ENCODE measurements around the gene PPDPF. TPM values are rescaled to one million over a fixed set of nuclear protein-coding genes. Genes with fewer than 3 reads are reported as not detected.

PPDPF gene
- polyA plus RNA-seq, 3 donors = 13.4 to 39.9 (median 26.1) TPM

- H3K9me3 Mint-ChIP-seq = peaks cover 2 to 11% (median 6%) of the 10 kb centered on the region in 7 donors
- H3K36me3 ChIP-seq (replicated peaks in 1 of 2; ENCODE audit: control insufficient read depth in 1 of 2, insufficient read depth in 2 of 2, low read length in 2 of 2) = no peaks in the 10 kb centered on the region
- H4K20me1 ChIP-seq (ENCODE audit: insufficient read depth, low read length) = peaks cover 16% of the 10 kb centered on the region
- H3K27ac Mint-ChIP-seq = no peak overlapping the region
- no peaks in the 10 kb centered on the region for H3K79me2 ChIP-seq (ENCODE audit: insufficient read depth, low read length)
- H3K4me2 ChIP-seq (replicated peaks; ENCODE audit: extremely low read depth, low read length, poor library complexity, severe bottlenecking) = no peak overlapping the region
- no peak for TF ChIP-seq CTCF (IDR thresholded peaks at IDR 0.05)
- intact Hi-C loops (cut with micrococcal nuclease) = no loop called here
- H3K9me3 ChIP-seq (replicated peaks in 1 of 2; ENCODE audit: control insufficient read depth in 1 of 2, insufficient read depth in 1 of 2, low read length in 2 of 2) = peaks cover 0 to 7% of the 10 kb centered on the region in 2 donors
- no peaks in the 10 kb centered on the region for H3K36me3 Mint-ChIP-seq
- no peak overlapping the region for H2AFZ ChIP-seq (ENCODE audit: insufficient read depth, low read depth, low read length, poor library complexity, severe bottlenecking)
- H3K27me3 ChIP-seq (ENCODE audit: control insufficient read depth in 2 of 2, insufficient read depth in 2 of 2, low read length in 2 of 2) = peaks cover 2 to 69% of the 10 kb centered on the region in 2 donors
- 92% methylated on average over 9 of the region's 9 CpGs for WGBS (ENCODE audit: insufficient coverage)
- peaks cover 10% of the 10 kb centered on the region for H3K4me1 Mint-ChIP-seq
- DNase-seq = no peak
- no peak overlapping the region for H3K9ac ChIP-seq (ENCODE audit: insufficient read depth, low read length, poor library complexity, severe bottlenecking)
- H3K27me3 Mint-ChIP-seq (ENCODE audit: low read depth in 3 of 3) = peaks cover 52 to 95% (median 69%) of the 10 kb centered on the region in 3 donors
- H3K4me1 ChIP-seq (ENCODE audit: control insufficient read depth in 1 of 2, insufficient read depth in 2 of 2, low read length in 2 of 2) = peaks cover 15 to 22% of the 10 kb centered on the region in 2 donors
- no peak overlapping the region for H3K27ac ChIP-seq (ENCODE audit: low read depth in 1 of 2, low read length in 2 of 2)
- H3K4me3 Mint-ChIP-seq = peak overlapping the region in 1 of 2 donors; percentile 7
- H3K4me3 ChIP-seq (replicated peaks in 1 of 3; ENCODE audit: low read depth in 2 of 3, low read length in 3 of 3) = no peak overlapping the region
Observed at GRCh38 chr20:63551068-63551467, 30.5 kb downstream of the PPDPF start.

GRCh38 chr20:63552481-63553249 is 32.1 kb downstream of the PPDPF start:
- WGBS (ENCODE audit: insufficient coverage) = 35% methylated on average over 6 of the region's 15 CpGs
- Histone ChIP-seq H3K27me3 (ENCODE audit: control insufficient read depth in 2 of 2, insufficient read depth in 2 of 2, low read length in 2 of 2) (peaks cover 2 to 68% of the 10 kb centered on the region in 2 donors), H4K20me1 (ENCODE audit: insufficient read depth, low read length) (peaks cover 25% of the 10 kb centered on the region), H3K4me2 (replicated peaks; ENCODE audit: extremely low read depth, low read length, poor library complexity, severe bottlenecking) (peak overlapping the region; percentile 81), H3K9me3 (replicated peaks in 1 of 2; ENCODE audit: control insufficient read depth in 1 of 2, insufficient read depth in 1 of 2, low read length in 2 of 2) (peaks cover 0 to 7% of the 10 kb centered on the region in 2 donors), H3K4me1 (ENCODE audit: control insufficient read depth in 1 of 2, insufficient read depth in 2 of 2, low read length in 2 of 2) (peaks cover 15 to 22% of the 10 kb centered on the region in 2 donors), H3K79me2 (ENCODE audit: insufficient read depth, low read length) (no peaks in the 10 kb centered on the region), H2AFZ (ENCODE audit: insufficient read depth, low read depth, low read length, poor library complexity, severe bottlenecking) (no peak overlapping the region), H3K27ac (ENCODE audit: low read depth in 1 of 2, low read length in 2 of 2) (no peak overlapping the region), H3K36me3 (replicated peaks in 1 of 2; ENCODE audit: control insufficient read depth in 1 of 2, insufficient read depth in 2 of 2, low read length in 2 of 2) (no peaks in the 10 kb centered on the region), H3K9ac (ENCODE audit: insufficient read depth, low read length, poor library complexity, severe bottlenecking) (no peak overlapping the region), H3K4me3 (replicated peaks in 1 of 3; ENCODE audit: low read depth in 2 of 3, low read length in 3 of 3) (no peak overlapping the region)
- peaks cover 10% of the 10 kb centered on the region for H3K4me1 Mint-ChIP-seq
- H3K27me3 Mint-ChIP-seq (ENCODE audit: low read depth in 3 of 3) = peaks cover 53 to 93% (median 73%) of the 10 kb centered on the region in 3 donors
- intact Hi-C loops (cut with micrococcal nuclease) = no loop called here
- DNase-seq = no peak
- H3K36me3 Mint-ChIP-seq = peaks cover 0 to 2% of the 10 kb centered on the region in 2 donors
- no peak for TF ChIP-seq CTCF (IDR thresholded peaks at IDR 0.05)
- peaks cover 2 to 11% (median 6%) of the 10 kb centered on the region in 7 donors for H3K9me3 Mint-ChIP-seq
- peak overlapping the region in 1 of 2 donors; percentile 55 for H3K4me3 Mint-ChIP-seq
- H3K27ac Mint-ChIP-seq = peak overlapping the region in 3 of 7 donors; percentile 11 to 78 (median 32)
